Rectal smooth muscle tissue (tissue), 1 donor: ENCODE results near the gene GSG1.
A peak's percentile ranks its signal among the peaks of the same experiment; 100 is the strongest.

Source experiments
- H3K27ac ChIP-seq: one replicate; pipeline ENCODE4 v1.7.0; 2013; ENCODE audit warnings: low read depth, low read length, inconsistent platforms
- H3K27me3 ChIP-seq: one replicate; pipeline ENCODE4 v1.7.0; 2013; ENCODE audit warnings: low read length; ENCODE audit not compliant: control insufficient read depth, insufficient read depth
- H3K36me3 ChIP-seq: one replicate; pipeline ENCODE4 v1.7.0; 2013; ENCODE audit warnings: low read length; ENCODE audit not compliant: control insufficient read depth, insufficient read depth
- H3K4me1 ChIP-seq: one replicate; pipeline ENCODE4 v1.7.0; 2013; ENCODE audit warnings: low read length; ENCODE audit not compliant: control insufficient read depth, insufficient read depth
- H3K4me3 ChIP-seq: one replicate; pipeline ENCODE4 v1.7.0; 2013; ENCODE audit warnings: low read length
- H3K9ac ChIP-seq: one replicate; pipeline ENCODE4 v1.7.0; 2013; ENCODE audit warnings: low read length

The GSG1 gene

GRCh38 chr12:13103391-13104033 is at the start of gene GSG1:
GSG1 (minus strand) TSS chr12:13103667; CDS start chr12:13103512, 155 bp downstream.
- Histone ChIP-seq H3K36me3 (no peaks in the 10 kb centered on the region), H3K9ac (no peak within 1 kb of the TSS), H3K27me3 (no peaks in the 10 kb centered on the region), H3K4me1 (peaks cover 14% of the 10 kb centered on the region), H3K27ac (no peak within 1 kb of the TSS), H3K4me3 (no peak within 1 kb of the TSS)

DNA sequence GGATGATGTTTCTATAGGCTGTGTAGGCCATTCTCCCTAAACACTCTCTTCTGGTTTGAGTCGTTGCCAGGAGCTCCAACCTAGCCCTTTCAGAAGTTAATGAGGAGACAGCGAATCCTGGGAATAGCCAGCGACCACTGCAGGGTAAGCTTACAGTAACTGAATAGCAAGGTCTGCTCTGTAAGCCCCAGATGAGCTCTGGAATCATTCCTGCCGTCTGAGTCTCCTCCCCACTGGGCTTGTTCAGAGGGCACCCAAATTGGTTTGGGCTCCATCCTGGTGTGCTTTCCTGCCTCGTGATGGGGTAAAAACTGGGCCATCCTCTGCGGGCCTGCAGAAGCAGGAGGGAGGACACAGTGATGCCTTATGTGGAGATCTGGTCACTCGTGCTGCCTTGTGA is 49.7 kb upstream of the GSG1 start:
- Histone ChIP-seq H3K4me1 (no peaks in the 10 kb centered on the region), H3K27ac (no peak overlapping the region), H3K9ac (no peak overlapping the region), H3K36me3 (no peaks in the 10 kb centered on the region), H3K4me3 (no peak overlapping the region), H3K27me3 (no peaks in the 10 kb centered on the region)

GRCh38 chr12:13152756-13153155 is 49.3 kb upstream of the GSG1 start:
- no peak overlapping the region for H3K9ac ChIP-seq
- no peaks in the 10 kb centered on the region for H3K36me3 ChIP-seq
- H3K4me1 ChIP-seq, result no peaks in the 10 kb centered on the region
- no peaks in the 10 kb centered on the region for H3K27me3 ChIP-seq
- no peak overlapping the region for H3K27ac ChIP-seq
- H3K4me3 ChIP-seq, result no peak overlapping the region

DNA sequence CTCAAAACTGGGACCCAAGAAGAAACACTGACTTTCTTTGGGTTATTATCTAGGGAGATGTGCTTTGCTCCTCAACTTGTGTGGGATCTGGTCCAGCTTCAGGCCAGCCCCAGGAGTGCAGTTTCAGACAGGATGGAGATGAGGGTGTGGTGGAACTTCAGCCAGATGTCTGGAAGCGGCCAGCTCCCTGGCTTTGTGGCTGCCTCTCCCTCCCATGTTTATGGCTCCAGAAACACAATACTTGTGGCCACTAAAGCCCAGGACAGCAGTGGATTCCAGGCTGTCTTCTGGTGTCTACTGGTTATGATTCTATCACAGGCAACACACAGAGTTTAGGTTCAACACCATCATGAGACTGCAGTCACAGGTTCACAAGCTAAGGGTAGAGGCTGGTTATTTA is 48.8 kb upstream of the GSG1 start:
- no peak overlapping the region for H3K27ac ChIP-seq
- H3K4me1 ChIP-seq, result no peaks in the 10 kb centered on the region

GRCh38 chr12:13149411-13149810 is 45.9 kb upstream of the GSG1 start:
- H3K4me3 ChIP-seq, result no peak overlapping the region
- H3K9ac ChIP-seq, result no peak overlapping the region
- no peaks in the 10 kb centered on the region for H3K27me3 ChIP-seq
- no peaks in the 10 kb centered on the region for H3K4me1 ChIP-seq
- H3K27ac ChIP-seq, result no peak overlapping the region
- H3K36me3 ChIP-seq, result no peaks in the 10 kb centered on the region

More for the DNA sequence above, 48.8 kb upstream of the GSG1 start:
- H3K36me3 ChIP-seq, result no peaks in the 10 kb centered on the region
- H3K27me3 ChIP-seq, result no peaks in the 10 kb centered on the region
- no peak overlapping the region for H3K9ac ChIP-seq
- H3K4me3 ChIP-seq, result no peak overlapping the region

DNA sequence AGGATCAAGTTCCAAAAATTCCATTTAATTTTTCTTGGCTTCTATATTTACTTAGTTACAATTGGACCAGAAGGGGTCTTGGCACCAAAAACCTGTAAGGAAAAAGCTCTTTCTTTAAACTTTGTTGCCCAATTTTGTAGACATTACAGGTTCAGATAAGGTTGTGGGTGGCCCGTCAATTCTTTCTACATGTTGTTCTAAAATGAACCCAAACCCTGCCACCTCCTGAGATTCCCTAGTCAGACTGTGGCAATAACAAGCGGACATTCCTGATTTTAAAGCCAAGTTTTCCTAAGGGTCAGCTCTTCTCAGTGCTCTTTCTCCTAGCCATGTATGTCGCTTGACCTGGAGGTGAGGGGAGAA is 45.0 kb upstream of the GSG1 start:
- H3K4me1 ChIP-seq, result no peaks in the 10 kb centered on the region
- no peaks in the 10 kb centered on the region for H3K27me3 ChIP-seq
- no peak overlapping the region for H3K4me3 ChIP-seq
- no peaks in the 10 kb centered on the region for H3K36me3 ChIP-seq
- no peak overlapping the region for H3K9ac ChIP-seq
- no peak overlapping the region for H3K27ac ChIP-seq

- Histone ChIP-seq H3K9ac (no peak overlapping the region), H3K27ac (no peak overlapping the region), H3K4me1 (no peaks in the 10 kb centered on the region)
Observed at GRCh38 chr12:13147688-13148484, 44.4 kb upstream of the GSG1 start.

GRCh38 chr12:13146336-13146938 is 43.0 kb upstream of the GSG1 start:
- H3K27ac ChIP-seq, result peak overlapping the region; percentile 20
- H3K27me3 ChIP-seq, result no peaks in the 10 kb centered on the region
- no peaks in the 10 kb centered on the region for H3K4me1 ChIP-seq
- no peak overlapping the region for H3K9ac ChIP-seq
- no peaks in the 10 kb centered on the region for H3K36me3 ChIP-seq
- no peak overlapping the region for H3K4me3 ChIP-seq

More at GRCh38 chr12:13147688-13148484, 44.4 kb upstream of the GSG1 start:
- H3K27me3 ChIP-seq, result no peaks in the 10 kb centered on the region
- H3K4me3 ChIP-seq, result no peak overlapping the region
- H3K36me3 ChIP-seq, result no peaks in the 10 kb centered on the region

DNA sequence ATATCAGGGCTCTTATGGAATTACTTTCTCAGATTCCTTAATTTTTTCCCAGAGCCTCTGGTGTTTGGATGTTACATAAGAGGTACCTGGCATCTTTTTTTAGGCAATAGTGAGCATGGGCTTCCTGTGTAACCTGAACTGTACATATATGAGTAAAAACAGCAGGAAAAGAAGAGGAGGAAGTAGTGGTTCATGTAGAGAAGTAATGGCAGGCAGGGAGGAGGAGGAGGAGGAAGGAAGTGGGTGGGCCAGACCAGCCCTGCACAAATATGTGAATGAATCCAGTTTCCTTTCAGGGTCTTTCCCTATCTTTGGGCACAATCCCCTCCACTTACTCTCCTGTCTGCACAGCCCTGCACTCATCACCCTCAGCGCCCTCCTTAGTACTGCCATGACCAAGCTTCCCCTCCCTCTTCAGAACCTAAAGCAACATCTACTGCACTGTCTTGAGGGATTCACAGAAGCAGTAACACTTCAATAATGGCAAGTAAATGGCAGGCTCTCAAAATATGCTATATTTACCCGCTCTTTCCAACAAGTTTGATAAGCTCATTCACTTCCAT is 40.9 kb upstream of the GSG1 start:
- no peak overlapping the region for H3K4me3 ChIP-seq
- H3K9ac ChIP-seq, result no peak overlapping the region
- no peaks in the 10 kb centered on the region for H3K36me3 ChIP-seq
- no peaks in the 10 kb centered on the region for H3K27me3 ChIP-seq
- no peaks in the 10 kb centered on the region for H3K4me1 ChIP-seq
- no peak overlapping the region for H3K27ac ChIP-seq

DNA sequence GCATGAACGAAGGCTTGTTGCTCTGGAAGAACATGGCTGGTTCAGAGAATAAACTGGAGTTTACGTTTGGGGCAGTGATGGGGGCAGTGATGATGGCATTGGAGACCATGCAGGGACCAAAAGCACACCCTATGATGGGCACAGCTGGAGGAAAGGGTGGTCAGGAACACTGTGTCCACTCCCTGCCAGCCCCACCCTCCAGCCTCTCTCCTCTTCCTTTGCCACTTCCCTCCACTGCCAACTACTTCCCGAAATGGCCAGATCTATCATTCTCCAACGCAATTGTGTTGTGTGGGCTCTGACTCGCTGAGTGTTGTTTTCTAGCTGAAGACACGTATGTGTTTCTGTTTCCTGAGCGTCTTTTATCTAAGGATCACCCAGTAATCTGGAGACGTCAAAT is 39.3 kb upstream of the GSG1 start:
- no peaks in the 10 kb centered on the region for H3K4me1 ChIP-seq
- H3K4me3 ChIP-seq, result no peak overlapping the region
- H3K27me3 ChIP-seq, result no peaks in the 10 kb centered on the region
- H3K36me3 ChIP-seq, result no peaks in the 10 kb centered on the region
- H3K27ac ChIP-seq, result no peak overlapping the region
- H3K9ac ChIP-seq, result no peak overlapping the region

- no peaks in the 10 kb centered on the region for H3K36me3 ChIP-seq
- H3K9ac ChIP-seq, result no peak overlapping the region
- H3K27me3 ChIP-seq, result no peaks in the 10 kb centered on the region
- H3K4me1 ChIP-seq, result no peaks in the 10 kb centered on the region
- no peak overlapping the region for H3K27ac ChIP-seq
- no peak overlapping the region for H3K4me3 ChIP-seq
Observed at GRCh38 chr12:13141686-13142085, 38.2 kb upstream of the GSG1 start.

DNA sequence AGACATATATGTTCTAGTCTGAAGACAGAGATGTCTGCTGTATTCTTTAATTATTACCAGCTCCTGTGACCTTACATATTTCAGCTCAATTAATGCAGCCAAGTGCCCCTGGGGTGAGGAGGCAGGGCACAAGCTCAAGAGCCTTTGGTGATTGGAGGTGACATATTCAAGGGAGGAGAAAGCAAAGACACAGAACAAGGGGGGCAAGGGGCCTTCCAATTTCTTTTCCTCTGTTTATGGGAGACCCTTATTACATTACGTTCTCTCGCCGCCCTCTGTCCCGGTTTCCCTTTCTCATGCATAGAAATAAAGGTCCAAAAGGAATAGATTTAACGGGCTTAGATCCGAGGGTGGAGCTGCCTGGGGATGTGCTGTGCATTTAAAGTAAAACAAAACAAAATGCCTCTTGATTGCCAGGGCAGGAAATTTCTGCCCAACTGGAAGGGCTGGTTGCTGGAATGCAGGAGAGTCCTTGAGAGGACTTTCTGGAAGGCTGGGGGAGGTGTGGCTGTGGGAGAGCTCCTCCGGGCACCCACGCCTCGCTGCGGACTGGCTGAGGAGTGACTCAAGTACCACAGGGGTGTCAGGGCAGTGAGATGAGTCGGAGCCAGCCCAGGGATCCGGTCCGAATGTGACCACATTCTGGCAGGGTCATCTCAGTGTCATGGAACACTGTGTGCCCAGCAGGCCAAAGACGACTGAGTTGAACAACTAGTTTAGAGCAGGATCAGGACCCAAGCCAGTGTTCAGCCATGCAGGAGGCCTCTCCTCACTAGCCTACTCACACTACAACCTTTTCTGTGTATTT is 32.1 kb upstream of the GSG1 start:
- H3K4me1 ChIP-seq, result no peaks in the 10 kb centered on the region
- H3K4me3 ChIP-seq, result no peak overlapping the region

More for the DNA sequence above, 32.1 kb upstream of the GSG1 start:
- H3K27ac ChIP-seq, result no peak overlapping the region
- H3K27me3 ChIP-seq, result no peaks in the 10 kb centered on the region
- no peaks in the 10 kb centered on the region for H3K36me3 ChIP-seq
- no peak overlapping the region for H3K9ac ChIP-seq
